Measurements from ENCODE around the gene ABHD12. TPM values are rescaled to one million over a fixed set of nuclear protein-coding genes. Genes with fewer than 3 reads are reported as not detected.

The ABHD12 gene
- total RNA-seq (45.7 and 79.1 TPM in 2 replicates), polyA plus RNA-seq (52.9 and 84.6 TPM in 2 replicates), polyA minus RNA-seq (ENCODE audit: low replicate concordance) (86.2 and 110 TPM in 2 replicates)
- polyA plus RNA-seq (2012) = 82.8 and 88.6 TPM in 2 replicates

DNA sequence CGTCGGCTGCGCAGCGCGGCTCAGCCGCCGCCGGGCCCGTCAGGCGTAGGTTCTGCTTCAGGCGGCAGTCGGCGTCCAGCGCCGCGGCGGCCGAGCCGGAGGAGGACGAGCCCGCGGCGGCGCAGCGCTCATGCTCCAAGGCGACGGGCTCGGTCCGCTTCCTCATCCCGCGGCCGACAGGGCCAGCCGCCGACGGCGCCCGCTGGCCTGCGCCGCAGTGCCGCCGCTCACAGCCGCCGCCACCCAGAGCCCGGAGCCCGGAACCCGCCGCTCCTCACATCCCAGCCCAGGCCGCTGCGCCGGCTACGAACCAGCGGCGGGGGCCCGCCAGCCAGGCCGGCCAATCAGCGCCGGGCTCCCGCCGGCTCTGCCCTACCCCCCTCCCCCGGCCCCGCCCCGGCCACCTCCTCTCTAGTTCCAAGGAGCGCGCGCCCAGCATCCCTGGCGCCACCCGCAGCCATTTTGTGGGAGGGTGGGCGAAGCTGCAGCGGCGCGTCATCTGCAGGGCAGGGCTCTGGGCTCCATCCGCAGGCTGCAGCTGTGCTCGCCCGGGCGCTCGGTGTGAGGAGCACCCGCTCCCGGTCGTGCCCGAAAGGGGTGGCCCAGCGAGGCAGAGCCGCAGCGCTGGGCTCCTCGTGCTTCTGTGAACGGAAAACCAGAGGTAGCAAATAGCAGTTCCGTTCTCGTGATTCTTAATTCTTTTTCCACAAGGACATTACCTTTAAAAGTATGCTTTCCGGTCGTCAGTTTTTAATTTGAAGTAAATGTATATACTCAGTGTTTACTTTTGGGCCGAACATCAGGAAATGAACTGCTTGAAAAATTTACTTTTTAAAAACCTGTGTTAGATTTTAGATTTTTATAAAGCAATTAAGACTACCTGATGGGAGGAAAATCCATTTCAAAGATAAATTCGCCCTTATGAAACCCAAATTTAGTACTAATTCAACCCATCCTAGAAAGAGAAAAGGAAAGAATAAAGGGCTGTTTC, at the start of gene ABHD12:
Gene ABHD12, minus strand, starts transcription at position 298 of the 991 bp plus-strand sequence. Its CDS starts 132 bp downstream, at position 166.
- no peaks in the 10 kb centered on the region for H3K27me3 ChIP-seq (ENCODE audit: control insufficient read depth, insufficient read depth, low read length)
- H3K79me2 ChIP-seq (ENCODE audit: control insufficient read depth, insufficient read depth, low read length) = peaks cover 41% of the 10 kb centered on the region
- no peaks in the 10 kb centered on the region for H3K4me1 ChIP-seq (ENCODE audit: control insufficient read depth, extremely low read depth, insufficient read depth, low read length)
- H2AFZ ChIP-seq (ENCODE audit: low read length) = peak within 1 kb of the TSS; percentile 74
- TF ChIP-seq EZH2 (IDR thresholded peaks at IDR 0.05; ENCODE audit: low read length, missing control alignments) = no peak
- TF ChIP-seq, protein P1, sequence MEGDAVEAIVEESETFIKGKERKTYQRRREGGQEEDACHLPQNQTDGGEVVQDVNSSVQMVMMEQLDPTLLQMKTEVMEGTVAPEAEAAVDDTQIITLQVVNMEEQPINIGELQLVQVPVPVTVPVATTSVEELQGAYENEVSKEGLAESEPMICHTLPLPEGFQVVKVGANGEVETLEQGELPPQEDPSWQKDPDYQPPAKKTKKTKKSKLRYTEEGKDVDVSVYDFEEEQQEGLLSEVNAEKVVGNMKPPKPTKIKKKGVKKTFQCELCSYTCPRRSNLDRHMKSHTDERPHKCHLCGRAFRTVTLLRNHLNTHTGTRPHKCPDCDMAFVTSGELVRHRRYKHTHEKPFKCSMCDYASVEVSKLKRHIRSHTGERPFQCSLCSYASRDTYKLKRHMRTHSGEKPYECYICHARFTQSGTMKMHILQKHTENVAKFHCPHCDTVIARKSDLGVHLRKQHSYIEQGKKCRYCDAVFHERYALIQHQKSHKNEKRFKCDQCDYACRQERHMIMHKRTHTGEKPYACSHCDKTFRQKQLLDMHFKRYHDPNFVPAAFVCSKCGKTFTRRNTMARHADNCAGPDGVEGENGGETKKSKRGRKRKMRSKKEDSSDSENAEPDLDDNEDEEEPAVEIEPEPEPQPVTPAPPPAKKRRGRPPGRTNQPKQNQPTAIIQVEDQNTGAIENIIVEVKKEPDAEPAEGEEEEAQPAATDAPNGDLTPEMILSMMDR (conservative IDR thresholded peaks at IDR 0.05 in 1 of 2, IDR thresholded peaks at IDR 0.05 in 1 of 2; ENCODE audit: low read depth in 1 of 2, low read length in 2 of 2) = no peak
- peaks cover 2% of the 10 kb centered on the region for H3K36me3 ChIP-seq (ENCODE audit: control insufficient read depth, insufficient read depth, low read length)
- peak within 1 kb of the TSS; percentile 83 for H3K9ac ChIP-seq (ENCODE audit: insufficient read depth, low read length)
- H3K4me2 ChIP-seq (ENCODE audit: extremely low read depth, insufficient read depth, low read length) = peak within 1 kb of the TSS; percentile 92
- peak within 1 kb of the TSS; percentile 88 for H3K27ac ChIP-seq (ENCODE audit: insufficient read depth, low read length)
- peak within 1 kb of the TSS; percentile 90 to 95 (median 92) for H3K4me3 ChIP-seq (replicated peaks in 1 of 4; ENCODE audit: control extremely low read depth in 1 of 4, insufficient read depth in 1 of 4, low read depth in 3 of 4, low read length in 4 of 4)
- peak; percentile 95 to 96 for DNase-seq (ENCODE audit: low read depth in 2 of 2)
- H4K20me1 ChIP-seq (ENCODE audit: control insufficient read depth, extremely low read depth, insufficient read depth, low read length) = no peaks in the 10 kb centered on the region
- no peaks in the 10 kb centered on the region for H3K9me3 ChIP-seq (ENCODE audit: control insufficient read depth, insufficient read depth, low read depth, low read length)

- DNase-seq (ENCODE audit: low read depth in 2 of 2) = no peak
- Histone ChIP-seq H4K20me1 (ENCODE audit: control insufficient read depth, extremely low read depth, insufficient read depth, low read length) (no peaks in the 10 kb centered on the region), H3K4me2 (ENCODE audit: extremely low read depth, insufficient read depth, low read length) (no peak overlapping the region), H3K9ac (ENCODE audit: insufficient read depth, low read length) (no peak overlapping the region), H3K4me1 (ENCODE audit: control insufficient read depth, extremely low read depth, insufficient read depth, low read length) (no peaks in the 10 kb centered on the region), H3K79me2 (ENCODE audit: control insufficient read depth, insufficient read depth, low read length) (no peaks in the 10 kb centered on the region), H2AFZ (ENCODE audit: low read length) (no peak overlapping the region), H3K27ac (ENCODE audit: insufficient read depth, low read length) (no peak overlapping the region), H3K27me3 (ENCODE audit: control insufficient read depth, insufficient read depth, low read length) (no peaks in the 10 kb centered on the region), H3K9me3 (ENCODE audit: control insufficient read depth, insufficient read depth, low read depth, low read length) (no peaks in the 10 kb centered on the region), H3K4me3 (replicated peaks in 1 of 4; ENCODE audit: control extremely low read depth in 1 of 4, insufficient read depth in 1 of 4, low read depth in 3 of 4, low read length in 4 of 4) (no peak overlapping the region), H3K36me3 (ENCODE audit: control insufficient read depth, insufficient read depth, low read length) (no peaks in the 10 kb centered on the region)
- TF ChIP-seq, protein P1 (conservative IDR thresholded peaks at IDR 0.05 in 1 of 2, IDR thresholded peaks at IDR 0.05 in 1 of 2; ENCODE audit: low read depth in 1 of 2, low read length in 2 of 2) = no peak
- TF ChIP-seq EZH2 (IDR thresholded peaks at IDR 0.05; ENCODE audit: low read length, missing control alignments) = no peak
Observed at GRCh38 chr20:25439328-25439727, 48.7 kb upstream of the ABHD12 start.

- H3K27ac ChIP-seq (ENCODE audit: insufficient read depth, low read length) = no peak overlapping the region
- TF ChIP-seq, protein P1 (conservative IDR thresholded peaks at IDR 0.05 in 1 of 2, IDR thresholded peaks at IDR 0.05 in 1 of 2; ENCODE audit: low read depth in 1 of 2, low read length in 2 of 2) = no peak
- no peak for TF ChIP-seq EZH2 (IDR thresholded peaks at IDR 0.05; ENCODE audit: low read length, missing control alignments)
- H3K36me3 ChIP-seq (ENCODE audit: control insufficient read depth, insufficient read depth, low read length) = no peaks in the 10 kb centered on the region
- no peak overlapping the region for H3K4me2 ChIP-seq (ENCODE audit: extremely low read depth, insufficient read depth, low read length)
- no peaks in the 10 kb centered on the region for H3K79me2 ChIP-seq (ENCODE audit: control insufficient read depth, insufficient read depth, low read length)
- peak overlapping the region; percentile 40 for H2AFZ ChIP-seq (ENCODE audit: low read length)
- H3K4me3 ChIP-seq (replicated peaks in 1 of 4; ENCODE audit: control extremely low read depth in 1 of 4, insufficient read depth in 1 of 4, low read depth in 3 of 4, low read length in 4 of 4) = no peak overlapping the region
- H4K20me1 ChIP-seq (ENCODE audit: control insufficient read depth, extremely low read depth, insufficient read depth, low read length) = no peaks in the 10 kb centered on the region
- H3K27me3 ChIP-seq (ENCODE audit: control insufficient read depth, insufficient read depth, low read length) = no peaks in the 10 kb centered on the region
- DNase-seq (ENCODE audit: low read depth in 2 of 2) = peak; percentile 13 to 35
- H3K9ac ChIP-seq (ENCODE audit: insufficient read depth, low read length) = no peak overlapping the region
- H3K9me3 ChIP-seq (ENCODE audit: control insufficient read depth, insufficient read depth, low read depth, low read length) = no peaks in the 10 kb centered on the region
- no peaks in the 10 kb centered on the region for H3K4me1 ChIP-seq (ENCODE audit: control insufficient read depth, extremely low read depth, insufficient read depth, low read length)
Observed at GRCh38 chr20:25437153-25437581, 46.5 kb upstream of the ABHD12 start.
